Choroid plexus epithelial cell (primary cell): ENCODE data around the gene SLC19A2.

Experiments used
- DNase-seq: peaks from one replicate; pipeline ENCODE4 v3.0.0-alpha.2; 2010; ENCODE audit warnings: low read depth
- H3K4me3 ChIP-seq: 2 replicates; pipeline ENCODE4 v1.5.1; 2011; ENCODE audit warnings: low read depth, mild to moderate bottlenecking, control low read depth, low read length, moderate library complexity
- TF ChIP-seq, protein P1 (sequence below): conservative IDR thresholded peaks from 2 replicates; pipeline ENCODE4 v1.5.1; 2011; ENCODE audit warnings: low read depth, mild to moderate bottlenecking, control low read depth, inconsistent platforms, low read length, moderate library complexity

Gene SLC19A2

DNA sequence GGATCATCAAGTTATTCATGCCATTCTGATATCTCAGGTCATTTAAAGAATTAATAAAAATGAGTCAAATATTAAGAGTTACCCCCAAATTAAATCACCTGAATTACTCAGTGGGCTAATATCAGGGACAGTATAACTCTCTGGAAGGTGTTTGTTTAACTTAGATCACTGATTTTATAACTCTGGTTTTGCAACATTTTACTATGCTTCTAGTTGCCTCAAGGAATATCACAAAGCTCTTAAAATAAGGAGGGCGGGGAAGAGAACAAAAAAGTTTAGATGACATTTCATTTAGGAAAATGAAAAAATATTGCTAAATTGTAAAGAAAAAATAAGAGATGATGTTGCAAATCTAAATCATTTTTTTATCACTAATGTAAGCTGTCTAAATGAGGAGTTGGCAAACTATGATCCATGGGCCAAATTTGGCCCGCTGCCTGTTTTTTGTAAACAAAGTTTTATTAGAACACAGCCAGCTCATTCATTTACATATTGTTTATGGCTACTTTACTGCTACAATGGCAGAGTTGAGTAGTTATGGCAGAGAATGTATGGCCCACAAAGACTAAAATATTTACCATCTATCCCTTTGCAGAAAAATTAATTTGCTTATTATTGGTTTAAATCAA is 31.9 kb upstream of the SLC19A2 start:
- DNase-seq: no peak
- H3K4me3 ChIP-seq: no peak overlapping the region
- TF ChIP-seq, protein P1, sequence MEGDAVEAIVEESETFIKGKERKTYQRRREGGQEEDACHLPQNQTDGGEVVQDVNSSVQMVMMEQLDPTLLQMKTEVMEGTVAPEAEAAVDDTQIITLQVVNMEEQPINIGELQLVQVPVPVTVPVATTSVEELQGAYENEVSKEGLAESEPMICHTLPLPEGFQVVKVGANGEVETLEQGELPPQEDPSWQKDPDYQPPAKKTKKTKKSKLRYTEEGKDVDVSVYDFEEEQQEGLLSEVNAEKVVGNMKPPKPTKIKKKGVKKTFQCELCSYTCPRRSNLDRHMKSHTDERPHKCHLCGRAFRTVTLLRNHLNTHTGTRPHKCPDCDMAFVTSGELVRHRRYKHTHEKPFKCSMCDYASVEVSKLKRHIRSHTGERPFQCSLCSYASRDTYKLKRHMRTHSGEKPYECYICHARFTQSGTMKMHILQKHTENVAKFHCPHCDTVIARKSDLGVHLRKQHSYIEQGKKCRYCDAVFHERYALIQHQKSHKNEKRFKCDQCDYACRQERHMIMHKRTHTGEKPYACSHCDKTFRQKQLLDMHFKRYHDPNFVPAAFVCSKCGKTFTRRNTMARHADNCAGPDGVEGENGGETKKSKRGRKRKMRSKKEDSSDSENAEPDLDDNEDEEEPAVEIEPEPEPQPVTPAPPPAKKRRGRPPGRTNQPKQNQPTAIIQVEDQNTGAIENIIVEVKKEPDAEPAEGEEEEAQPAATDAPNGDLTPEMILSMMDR: no peak

DNA sequence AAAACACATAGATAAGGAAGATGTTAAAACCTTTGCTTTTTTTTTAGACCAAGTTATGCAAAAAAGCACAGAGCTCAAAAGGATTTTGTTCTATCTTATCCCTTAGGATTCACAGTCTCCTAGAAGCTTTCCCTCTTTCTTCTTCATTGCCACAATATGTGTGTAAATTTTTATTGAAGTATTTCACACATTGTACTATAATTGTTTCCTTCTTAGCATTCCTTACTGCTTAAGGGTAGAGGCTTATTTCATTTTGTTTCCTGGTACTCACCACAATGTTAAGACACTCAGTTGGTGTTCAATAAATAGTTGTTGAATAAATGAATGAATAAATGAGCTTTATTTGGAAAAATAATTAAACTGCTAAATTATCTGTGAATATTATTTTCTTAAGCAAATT is 29.9 kb upstream of the SLC19A2 start:
- DNase-seq: no peak
- H3K4me3 ChIP-seq: no peak overlapping the region
- TF ChIP-seq, protein P1: no peak

- peak; percentile 20 for DNase-seq
- TF ChIP-seq, protein P1: no peak
- no peak overlapping the region for H3K4me3 ChIP-seq
Measured at GRCh38 chr1:169514566-169515270, 29.0 kb upstream of the SLC19A2 start.

DNA sequence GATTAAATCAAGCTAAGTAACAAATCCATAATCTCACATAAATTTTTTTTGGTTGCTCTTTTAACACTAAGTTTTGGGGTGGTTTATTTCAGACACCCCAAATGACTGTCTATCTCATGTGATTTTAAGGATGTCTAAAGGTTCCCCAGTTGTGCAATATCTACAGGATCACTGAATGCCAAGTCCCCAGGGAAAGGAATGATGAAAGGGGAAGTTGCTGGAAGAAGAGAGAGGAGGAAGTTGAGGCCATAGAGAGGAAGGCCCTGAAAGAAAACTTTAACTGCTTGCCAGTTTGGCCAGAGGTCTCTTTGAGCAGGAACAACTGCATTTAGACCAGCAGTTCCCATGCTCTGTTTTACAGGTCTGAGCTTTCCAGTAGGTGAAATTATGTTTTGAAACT is 27.5 kb upstream of the SLC19A2 start:
- TF ChIP-seq, protein P1: no peak
- H3K4me3 ChIP-seq: no peak overlapping the region
- peak; percentile 48 for DNase-seq

DNA sequence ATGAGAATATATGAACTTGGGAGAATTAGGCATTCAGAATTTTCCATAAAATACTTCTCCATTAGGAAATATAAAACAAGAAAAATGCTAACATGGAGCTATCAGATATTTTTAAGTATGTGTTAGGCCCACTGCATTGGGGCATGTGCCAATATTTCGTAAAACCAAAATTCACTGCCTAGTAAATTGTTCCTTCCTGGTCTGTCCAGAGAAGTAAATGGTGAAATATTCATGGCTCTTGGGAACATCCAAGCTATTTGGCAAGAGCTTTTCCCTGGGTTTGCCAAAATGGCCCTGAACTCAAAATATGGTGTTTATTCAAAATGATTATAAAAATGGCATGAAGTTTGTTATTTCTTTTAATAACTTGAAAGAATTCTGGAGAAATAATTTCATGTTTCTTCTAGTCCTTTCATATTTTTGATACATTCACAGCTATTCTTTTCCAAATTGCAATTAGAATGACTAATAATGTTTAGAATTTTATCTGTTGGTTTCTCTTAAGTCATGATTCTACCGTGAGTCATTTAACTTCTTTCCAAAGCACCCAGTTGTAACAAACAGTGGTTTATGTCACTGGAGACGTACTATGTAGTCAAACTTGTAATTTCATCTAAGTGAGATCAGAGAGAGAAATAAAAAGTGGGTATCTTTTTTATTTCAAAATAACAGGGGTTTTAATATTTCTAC is 25.7 kb upstream of the SLC19A2 start:
- no peak overlapping the region for H3K4me3 ChIP-seq
- DNase-seq: peak; percentile 88
- TF ChIP-seq, protein P1: no peak

- H3K4me3 ChIP-seq: no peak overlapping the region
- TF ChIP-seq, protein P1: no peak
- DNase-seq: no peak
Measured at GRCh38 chr1:169510060-169510459, 24.3 kb upstream of the SLC19A2 start.
